Measurements from ENCODE around the gene NHSL1.

NHSL1 gene

DNA sequence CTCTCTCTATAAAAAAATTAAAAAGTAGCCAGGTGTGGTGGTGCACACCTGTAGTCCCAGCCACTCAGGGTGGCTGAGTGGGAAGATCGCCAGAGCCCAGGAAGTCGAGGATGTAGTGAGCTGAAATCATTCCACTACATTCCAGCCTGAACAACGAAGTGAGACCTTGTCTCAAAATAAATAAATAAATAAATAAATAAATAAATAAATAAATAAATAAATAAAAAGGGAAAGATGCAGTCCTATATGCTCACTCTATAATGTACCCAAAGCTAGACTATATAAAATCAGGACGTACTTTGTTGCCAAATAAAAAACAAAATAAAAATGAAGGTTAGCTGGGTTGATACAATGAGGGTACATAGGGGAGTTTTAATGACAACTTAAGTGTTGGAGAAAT lies 26.1 kb upstream of the NHSL1 start:
- H3K4me3 ChIP-seq (ENCODE audit: low read depth, low read length), result no peak overlapping the region

DNA sequence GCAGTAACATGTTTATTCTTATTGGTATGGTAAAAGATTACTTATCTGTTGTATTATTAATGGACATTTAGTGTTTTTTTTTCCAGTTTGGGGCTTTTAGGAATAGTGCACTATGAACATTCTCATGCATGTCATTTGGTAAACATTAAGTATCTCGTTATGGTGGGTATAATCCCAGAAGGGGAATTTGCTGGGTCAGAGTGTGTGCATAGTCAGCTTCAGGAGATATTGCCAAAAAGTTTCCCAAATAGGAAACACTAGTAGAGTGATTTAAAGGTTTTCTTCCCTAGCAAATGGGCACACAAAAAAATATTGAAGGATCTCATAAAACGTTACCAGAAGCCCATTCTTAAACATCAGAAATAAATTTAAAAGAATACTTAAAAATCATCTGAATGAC lies 25.2 kb upstream of the NHSL1 start:
- H3K4me3 ChIP-seq (ENCODE audit: low read depth, low read length), result no peak overlapping the region

DNA sequence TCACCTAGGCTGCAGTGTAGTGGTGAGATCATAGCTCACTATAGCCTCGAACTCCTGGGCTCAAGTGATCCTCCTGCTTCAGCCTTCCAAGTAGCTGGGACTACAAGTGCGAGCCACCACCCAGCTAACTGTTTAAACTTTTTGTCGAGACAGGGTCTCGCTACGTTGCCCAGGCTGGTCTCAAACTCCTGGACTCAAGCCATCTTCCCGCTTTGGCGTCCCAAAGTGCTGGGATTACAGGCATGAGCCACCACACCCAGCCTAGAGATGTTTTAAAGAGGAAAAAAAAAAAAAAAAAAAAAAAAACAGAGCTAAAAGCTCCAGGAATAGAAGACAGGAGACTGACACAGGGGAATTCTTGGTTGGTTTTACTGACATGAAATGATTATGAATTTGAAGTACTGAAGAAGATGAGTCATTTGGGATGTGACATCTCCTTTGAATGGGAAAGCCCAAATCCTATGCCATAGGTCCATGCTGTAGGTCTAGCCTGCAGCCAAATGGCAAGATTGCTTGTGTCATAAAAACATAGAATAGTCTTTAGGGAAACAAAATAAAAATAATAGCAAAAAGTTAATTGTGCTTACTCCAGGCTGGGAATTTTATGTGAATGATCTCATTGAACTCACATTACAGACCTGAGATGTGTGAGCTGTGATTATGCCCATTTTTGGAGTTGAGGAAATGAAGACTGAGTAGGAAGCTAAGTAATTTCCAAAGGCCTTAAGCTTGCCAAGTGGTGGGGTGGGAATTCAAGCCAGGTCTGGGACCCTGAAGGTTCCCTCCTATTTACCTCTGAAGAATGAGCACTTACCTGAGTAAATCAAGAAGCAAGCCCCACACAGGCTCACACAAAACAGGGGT lies 24.3 kb upstream of the NHSL1 start:
- H3K4me3 ChIP-seq (ENCODE audit: low read depth, low read length), result no peak overlapping the region

DNA sequence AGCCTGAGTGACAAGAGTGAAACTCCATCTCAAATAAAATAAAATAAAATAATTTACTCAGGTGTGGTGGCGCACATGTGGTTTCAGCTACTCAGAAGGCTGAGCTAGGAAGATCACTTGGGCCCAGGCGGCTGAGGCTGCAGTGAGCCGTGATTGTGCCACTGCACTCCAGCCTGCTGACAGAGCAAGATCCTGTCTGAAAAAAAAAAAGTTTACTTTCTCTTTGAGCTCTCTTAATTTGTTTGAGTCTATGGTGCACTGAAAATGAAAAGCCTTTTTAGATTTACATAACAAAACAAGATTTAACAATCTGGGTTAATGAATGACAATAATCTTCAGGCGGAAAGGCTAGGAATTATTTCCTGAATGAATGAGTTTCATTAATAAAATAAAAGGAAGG lies 23.3 kb upstream of the NHSL1 start:
- H3K4me3 ChIP-seq (ENCODE audit: low read depth, low read length), result no peak overlapping the region

DNA sequence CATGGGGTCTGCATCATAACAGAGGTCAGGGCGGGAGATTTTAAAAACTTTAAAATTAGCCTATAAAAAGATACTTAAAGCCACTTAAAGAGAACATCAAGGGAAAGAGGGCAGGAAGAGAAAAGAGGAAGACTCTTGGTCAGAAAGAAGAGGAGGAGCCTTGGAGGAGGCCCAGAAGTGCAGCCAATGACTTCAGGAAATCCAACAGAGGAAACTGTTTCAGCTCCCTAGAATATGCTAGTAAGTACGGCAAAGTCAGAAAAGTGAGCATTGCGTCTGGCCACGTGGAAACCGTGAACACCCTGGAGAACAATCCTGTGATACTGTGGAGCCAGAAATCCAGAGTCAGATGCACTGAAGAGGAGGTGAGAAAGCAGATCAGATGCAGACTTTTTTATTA lies 22.5 kb upstream of the NHSL1 start:
- no peak overlapping the region for H3K4me3 ChIP-seq (ENCODE audit: low read depth, low read length)

DNA sequence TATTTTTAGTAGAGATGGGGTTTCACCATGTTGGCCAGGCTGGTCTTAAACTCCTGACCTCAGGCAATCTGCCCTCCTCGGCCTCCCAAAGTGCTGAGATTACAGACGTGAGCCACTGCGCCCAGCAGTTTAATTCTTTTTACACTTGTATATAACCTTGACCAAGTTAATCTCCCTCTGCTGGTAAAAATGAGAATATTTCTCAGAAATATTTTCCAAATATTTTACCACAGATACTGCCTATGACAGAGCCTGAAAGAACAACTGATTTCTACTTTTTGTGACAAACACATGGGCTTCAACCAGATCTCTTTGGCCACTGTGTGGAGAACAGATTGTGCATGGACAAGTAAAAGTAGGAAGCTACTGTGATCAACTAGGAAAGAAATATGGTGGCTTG lies 21.2 kb upstream of the NHSL1 start:
- H3K4me3 ChIP-seq (ENCODE audit: low read depth, low read length), result no peak overlapping the region

DNA sequence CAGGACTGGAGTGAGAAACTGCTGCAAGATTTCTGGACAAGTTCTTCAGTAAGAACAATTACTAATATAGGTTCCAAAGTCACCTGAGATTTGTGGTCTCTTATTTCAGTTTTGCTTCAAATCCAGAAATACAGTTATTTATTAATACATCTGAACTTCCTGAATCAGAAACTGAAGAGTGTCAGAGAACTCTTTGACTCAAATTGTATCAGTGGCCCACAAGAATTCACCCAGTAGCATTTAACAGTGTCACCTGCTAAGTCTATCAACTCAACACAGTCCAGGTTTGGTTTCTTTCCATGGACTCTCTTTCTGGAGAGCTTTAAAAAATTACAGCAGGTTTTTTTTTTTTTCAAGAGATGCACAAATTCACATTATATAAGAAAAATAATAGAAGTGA lies 18.8 kb upstream of the NHSL1 start:
- H3K4me3 ChIP-seq (ENCODE audit: low read depth, low read length), result no peak overlapping the region

DNA sequence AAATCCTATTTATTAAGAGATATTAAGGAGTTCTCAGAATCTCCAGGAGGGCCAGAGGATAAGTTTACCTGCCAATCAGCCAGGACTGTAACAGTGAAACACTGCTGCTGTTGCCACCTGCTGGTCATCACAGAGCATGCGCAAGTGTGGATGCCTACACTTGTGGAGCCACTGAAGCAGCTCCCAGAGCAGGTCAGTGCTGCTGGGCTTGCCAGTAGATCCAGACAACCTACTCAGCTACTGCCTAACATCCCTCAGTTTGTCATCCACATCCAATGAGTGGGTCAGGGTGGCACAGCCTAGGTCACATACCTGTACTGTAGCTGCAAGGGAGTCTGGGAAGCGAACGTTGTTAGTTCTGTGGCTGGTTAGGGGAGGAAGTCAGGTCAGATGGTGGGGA lies 18.3 kb upstream of the NHSL1 start:
- H3K4me3 ChIP-seq (ENCODE audit: low read depth, low read length), result no peak overlapping the region

DNA sequence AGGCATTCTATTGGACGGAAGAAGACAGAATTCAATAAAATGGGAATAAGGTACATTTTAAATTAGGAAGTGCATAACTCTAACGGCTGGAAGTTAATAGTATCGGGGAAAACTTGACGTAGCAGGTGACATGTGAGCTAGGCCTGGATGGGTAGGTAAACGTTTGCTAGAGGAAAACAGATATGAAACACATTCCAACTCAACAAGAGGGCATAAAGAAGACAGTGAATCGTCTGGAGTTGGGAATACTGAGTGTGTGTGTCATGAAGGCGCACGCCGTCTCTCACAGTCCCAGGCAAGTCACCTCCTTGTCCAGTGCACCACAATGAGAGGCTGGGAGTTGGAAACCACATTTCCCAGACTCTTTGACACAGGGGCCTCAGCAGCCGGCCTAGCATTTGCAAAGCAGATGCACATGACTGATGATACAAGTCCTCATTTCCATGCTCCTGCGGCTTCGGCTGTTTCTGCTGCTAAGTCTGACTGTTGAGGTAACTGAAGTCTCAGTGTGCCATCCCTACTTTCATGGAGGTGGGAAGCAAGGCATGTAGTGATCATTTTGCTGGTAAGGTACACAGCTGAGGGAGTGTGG lies 16.5 kb upstream of the NHSL1 start:
- no peak overlapping the region for H3K4me3 ChIP-seq (ENCODE audit: low read depth, low read length)

DNA sequence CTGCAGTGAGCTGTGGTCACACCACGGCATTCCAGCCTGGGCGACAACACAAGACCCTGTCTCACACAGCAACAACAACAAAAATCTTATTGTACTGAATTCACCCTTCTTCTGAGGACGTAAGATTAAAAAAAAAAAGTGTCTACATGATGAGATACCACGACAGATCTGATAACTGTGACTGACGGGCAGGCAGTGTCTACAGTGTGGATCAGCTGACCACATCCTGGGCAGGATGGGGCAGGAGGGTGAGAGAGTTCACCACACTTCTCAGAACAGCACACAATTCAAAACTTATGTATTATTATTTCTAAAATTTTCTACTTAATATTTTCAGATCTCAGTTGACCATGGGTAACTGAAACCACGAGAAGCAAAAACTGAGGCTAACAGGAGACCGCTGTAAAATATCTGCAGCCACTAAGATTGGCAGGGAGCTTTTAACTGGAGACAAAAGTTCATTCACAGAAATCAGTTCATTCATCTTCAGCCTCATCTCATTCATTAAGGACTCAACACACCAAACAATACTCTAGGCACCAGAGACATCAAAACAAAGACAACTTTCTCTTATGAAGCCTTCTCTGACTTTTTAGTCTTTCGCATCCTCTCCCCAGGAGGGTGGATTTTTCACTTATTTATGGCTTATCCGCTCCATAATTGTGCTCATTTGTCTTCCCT lies 15.7 kb upstream of the NHSL1 start:
- H3K4me3 ChIP-seq (ENCODE audit: low read depth, low read length), result no peak overlapping the region

DNA sequence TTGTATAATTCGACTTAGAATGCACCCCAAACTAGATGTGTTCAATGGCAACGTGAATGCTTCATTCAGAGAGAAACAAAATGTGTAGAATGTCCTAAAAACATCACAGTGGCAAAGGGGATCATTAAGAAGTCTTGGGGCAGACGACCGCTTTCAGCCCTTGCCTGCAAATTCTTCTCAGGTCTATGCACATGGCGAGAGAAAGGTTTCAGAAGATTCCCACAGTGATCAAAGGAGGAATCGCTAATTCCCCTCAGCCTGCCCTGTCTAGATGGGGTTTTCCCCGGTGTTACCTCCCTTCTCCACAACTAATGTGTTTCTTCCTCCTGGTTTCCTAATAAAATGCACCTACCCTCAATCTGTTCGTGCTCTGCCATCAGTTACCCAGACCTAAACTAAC lies 13.3 kb upstream of the NHSL1 start:
- no peak overlapping the region for H3K4me3 ChIP-seq (ENCODE audit: low read depth, low read length)

DNA sequence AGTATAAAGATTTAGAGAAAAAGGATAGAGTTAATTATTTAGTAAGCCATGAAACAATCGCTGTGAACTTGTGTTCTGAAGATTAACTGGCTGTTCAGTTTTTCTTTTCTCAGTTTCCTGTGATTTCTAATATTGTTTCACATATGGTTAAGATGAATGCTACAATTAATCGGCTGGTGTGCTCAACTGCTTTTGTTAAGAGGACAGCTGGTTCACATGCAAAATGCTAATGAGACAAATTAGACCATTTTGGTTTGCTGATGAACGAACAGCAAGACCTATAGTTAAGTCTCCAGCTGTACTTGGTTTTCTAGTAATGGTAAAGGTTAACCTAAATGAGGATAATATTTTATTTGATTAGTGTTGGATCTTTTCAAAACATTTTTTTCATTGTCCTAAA lies 10.8 kb upstream of the NHSL1 start:
- H3K4me3 ChIP-seq (ENCODE audit: low read depth, low read length), result no peak overlapping the region

DNA sequence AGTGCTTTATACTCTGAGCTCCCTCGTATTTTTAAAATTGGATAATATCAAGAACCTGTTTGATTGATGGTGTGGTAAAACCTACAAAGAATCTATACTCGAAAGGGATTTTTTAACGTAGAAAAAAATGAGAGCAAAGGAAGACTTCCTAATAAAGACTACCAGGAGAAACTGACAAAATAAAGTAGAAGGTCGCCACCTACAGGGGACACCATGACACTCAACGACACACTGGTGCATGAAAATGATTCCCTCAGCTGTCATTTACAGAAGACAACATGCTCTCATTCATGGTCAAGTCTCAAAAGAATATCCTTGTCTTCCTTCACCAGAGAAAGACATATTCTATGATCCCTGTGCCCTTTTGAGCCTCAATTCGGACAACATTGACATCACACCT lies 10.1 kb upstream of the NHSL1 start:
- no peak overlapping the region for H3K4me3 ChIP-seq (ENCODE audit: low read depth, low read length)

DNA sequence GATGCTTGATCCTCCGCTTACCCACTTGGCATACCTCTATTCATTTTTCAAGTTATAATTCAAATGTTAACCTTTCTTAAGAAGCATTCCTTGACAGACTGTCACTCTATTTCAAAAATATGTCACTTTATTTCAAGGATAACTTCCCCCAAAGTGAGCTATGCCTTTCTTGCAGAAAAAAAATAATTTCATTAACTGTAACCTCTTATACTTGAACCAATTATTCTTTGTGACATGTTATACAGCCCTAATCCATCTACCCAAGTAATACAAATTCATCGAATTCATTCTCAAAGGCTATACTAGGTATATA lies 9.3 kb upstream of the NHSL1 start:
- H3K4me3 ChIP-seq (ENCODE audit: low read depth, low read length), result no peak overlapping the region

DNA sequence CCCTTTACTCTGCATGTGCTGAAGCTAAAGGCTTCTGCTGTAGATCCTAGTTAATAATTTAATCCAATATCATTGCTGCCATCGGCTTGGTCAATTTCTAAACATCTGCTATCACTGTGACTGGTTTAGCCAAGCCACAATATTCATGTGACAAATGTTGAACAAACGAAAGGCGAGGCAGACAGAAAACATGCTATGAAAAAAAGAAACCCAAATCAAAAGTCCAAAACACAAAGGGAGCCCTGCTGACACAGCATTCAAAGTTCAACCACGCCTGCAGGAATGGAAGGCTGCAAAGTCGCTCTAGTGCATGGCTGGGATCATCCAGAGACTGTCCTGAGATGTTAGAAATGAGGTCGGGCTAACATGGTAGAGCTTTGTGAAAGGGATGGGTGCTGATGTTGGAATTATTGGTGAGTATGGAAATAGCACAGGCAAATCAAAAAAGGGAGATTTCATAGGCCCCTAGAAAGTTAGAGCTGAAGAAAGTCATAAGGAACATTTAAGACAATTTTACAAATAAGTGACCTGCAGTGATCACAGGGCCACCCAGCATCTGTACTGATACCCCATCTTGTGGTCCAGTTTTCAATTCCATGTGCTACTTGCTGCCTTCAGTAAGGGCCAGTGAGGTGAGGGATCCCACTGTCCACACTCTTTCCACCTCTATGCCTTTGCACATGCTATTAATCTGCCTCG lies 8.8 kb upstream of the NHSL1 start:
- H3K4me3 ChIP-seq (ENCODE audit: low read depth, low read length), result no peak overlapping the region

DNA sequence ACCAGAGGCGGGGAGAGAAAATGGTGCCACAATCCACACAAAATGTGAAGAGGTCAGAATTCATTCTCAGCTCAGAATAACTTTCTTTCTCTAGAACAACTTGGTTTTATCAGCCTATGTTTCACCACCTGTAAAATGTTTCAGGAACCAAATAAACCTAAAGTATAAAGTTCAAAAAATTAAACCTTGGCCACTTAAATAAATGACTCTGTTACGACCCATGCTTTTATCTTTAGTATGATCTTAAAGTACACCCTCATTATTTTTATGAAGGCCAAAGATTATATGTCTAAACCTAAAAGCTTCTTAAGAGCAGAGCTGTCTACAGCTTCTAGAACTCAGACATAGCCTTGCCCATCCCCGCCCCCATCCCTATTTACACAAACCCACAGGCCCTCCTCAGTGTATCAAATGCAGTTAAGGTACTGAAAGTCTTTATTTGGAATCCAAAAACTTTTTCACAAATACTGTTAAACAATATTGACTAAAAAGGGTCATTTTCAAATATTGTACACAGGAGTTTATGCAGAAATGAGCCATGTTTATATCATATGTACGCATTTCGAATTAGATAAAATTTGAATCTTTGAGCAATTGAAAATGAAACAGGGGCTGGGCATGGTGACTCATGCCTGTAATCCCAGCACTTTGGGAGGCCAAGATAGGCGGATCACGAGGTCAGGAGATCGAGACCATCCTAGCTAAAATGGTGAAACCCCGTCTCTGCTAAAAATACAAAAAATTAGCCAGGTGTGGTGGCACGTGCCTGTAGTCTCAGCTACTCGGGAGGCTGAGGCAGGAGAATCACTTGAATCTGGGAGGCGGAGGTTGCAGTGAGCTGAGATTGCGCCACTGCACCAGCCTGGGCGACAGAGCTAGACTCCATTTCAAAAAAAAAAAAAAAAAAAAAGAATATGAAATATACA lies 5.7 kb upstream of the NHSL1 start:
- H3K4me3 ChIP-seq (ENCODE audit: low read depth, low read length), result no peak overlapping the region

DNA sequence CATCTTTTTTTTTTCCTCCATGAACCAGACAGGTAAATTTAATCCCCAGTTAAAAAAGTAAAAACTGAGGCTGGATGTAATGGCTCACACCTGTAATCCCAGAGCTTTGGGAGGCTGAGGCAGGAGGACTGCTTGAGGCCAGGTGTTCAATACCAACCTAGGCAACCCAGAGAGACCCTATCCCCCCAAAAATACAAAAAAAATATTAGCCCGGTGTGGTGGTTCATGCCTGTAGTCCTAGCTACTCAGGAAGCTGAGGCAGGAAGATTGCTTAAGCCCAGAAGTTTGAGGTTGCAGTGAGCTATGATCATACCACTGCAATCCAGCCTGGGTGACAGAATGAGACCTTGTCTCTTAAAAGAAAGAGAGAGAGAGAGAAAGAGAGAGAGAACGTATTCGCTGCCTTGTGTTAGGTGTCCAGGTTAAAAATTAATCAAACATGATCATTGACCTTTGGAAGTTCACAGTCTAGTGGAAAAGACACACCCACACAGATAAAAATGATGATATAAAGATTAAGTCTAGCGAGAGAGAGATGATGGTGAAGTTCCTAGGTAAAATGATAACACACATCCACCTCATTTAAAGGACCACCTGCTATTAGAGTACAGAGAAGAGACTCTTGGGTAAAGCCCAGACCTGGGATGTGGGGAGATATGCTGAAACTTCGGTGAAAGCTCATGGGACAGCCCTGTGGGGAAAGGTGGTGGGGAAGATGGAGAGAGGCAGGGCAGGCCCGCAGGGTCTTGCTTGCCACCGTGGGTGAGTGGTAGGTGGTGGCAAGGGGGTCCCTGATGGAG lies 4.8 kb upstream of the NHSL1 start:
- no peak overlapping the region for H3K4me3 ChIP-seq (ENCODE audit: low read depth, low read length)

DNA sequence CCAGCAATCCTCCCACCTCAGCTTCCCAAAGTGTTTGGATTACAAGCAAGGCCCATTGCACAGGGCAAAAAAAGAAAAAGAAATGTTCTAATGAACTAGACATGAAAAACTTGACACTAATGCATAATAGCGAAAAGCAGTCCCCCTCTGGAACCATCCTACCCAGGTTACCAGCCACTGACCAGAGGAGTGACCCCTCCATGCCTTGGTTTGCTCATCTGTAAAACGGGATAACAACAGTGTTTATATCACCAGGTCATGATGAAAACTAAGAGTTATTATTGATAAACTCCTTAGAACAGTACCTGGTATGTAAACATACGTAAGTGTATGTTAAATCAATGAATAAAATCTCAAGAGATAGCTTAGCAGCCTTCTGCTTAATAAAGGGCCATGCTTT lies 3.3 kb upstream of the NHSL1 start:
- H3K4me3 ChIP-seq (ENCODE audit: low read depth, low read length), result no peak overlapping the region

DNA sequence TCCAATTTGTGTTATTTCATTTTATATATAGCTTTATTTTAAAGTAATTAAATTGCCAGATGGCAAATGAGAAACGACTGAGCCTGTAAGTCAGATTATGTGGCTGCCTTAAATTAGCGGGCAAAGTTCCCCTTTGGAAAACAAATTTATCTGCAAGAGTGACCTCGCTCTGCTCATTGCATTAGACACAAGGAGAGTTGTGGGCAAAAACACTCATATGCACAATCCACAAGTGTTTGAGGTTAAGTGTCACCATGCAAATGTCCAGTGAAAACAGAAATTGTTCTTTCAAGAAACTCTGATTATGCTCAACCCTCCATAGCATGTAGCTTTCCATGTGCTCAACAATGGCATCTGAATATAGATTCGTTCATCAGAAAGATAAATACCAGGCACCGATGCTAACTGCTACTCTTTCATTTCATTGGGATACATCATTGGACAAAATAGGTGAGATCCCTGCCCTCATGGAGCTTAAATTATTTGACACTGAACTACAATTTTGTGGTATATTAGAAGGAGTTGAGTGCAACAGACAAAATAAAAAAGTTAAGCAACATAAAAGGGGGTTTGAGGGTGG lies 1.7 kb upstream of the NHSL1 start:
- no peak overlapping the region for H3K4me3 ChIP-seq (ENCODE audit: low read depth, low read length)
